Measurements from ENCODE around the gene TTYH3. TPM values are rescaled to one million over a fixed set of nuclear protein-coding genes. Genes with fewer than 3 reads are reported as not detected.
A peak's percentile ranks its signal among the peaks of the same experiment; 100 is the strongest.

TTYH3 gene
- total and polyA plus RNA-seq, 2 of the 13 experiments (the other 11 are each of a cell fraction or from before 2014, with no cell fraction given), result 26.3 to 50.0 TPM

GRCh38 chr7:2709553-2710285, 77.9 kb downstream of the TTYH3 start (continued):
- peak; percentile 75; the same call in 1 of the 2 replicates for TF ChIP-seq BCL3 (CRISPR knock-in tag; IDR thresholded peaks at IDR 0.05)
- no peak for TF ChIP-seq ZNF276 (CRISPR knock-in tag; IDR thresholded peaks at IDR 0.05; ENCODE audit: low read depth)
- TF ChIP-seq PRDM10 (CRISPR knock-in tag; IDR thresholded peaks at IDR 0.05; ENCODE audit: low read depth), result peak; percentile 44; the same call in 1 of the 2 replicates
- 0 out of 2 replicates have a peak, but pooled peaks have one; percentile 69 for TF ChIP-seq TSC22D2 (CRISPR knock-in tag; IDR thresholded peaks at IDR 0.05; ENCODE audit: borderline replicate concordance)
- TF ChIP-seq MXD4 (CRISPR knock-in tag; IDR thresholded peaks at IDR 0.05), result 0 out of 2 replicates have a peak, but pooled peaks have one; percentile 68
- 0 out of 2 replicates have a peak, but pooled peaks have one; percentile 63 for TF ChIP-seq ZBTB26 (CRISPR knock-in tag; IDR thresholded peaks at IDR 0.05; ENCODE audit: borderline replicate concordance)
- TF ChIP-seq JARID2 (CRISPR knock-in tag; IDR thresholded peaks at IDR 0.05; ENCODE audit: insufficient replicate concordance), result peak; percentile 60
- TF ChIP-seq ZNF282 (IDR thresholded peaks at IDR 0.05; ENCODE audit: partially characterized antibody), result no peak
- TF ChIP-seq ZNF709 (CRISPR knock-in tag; IDR thresholded peaks at IDR 0.05), result no peak
- no peak for TF ChIP-seq ZNF138 (CRISPR knock-in tag; IDR thresholded peaks at IDR 0.05; ENCODE audit: low read depth)
- TF ChIP-seq ZNF616 (CRISPR knock-in tag; IDR thresholded peaks at IDR 0.05; ENCODE audit: low read depth), result no peak
- no peak for TF ChIP-seq ZNF552 (CRISPR knock-in tag; IDR thresholded peaks at IDR 0.05; ENCODE audit: borderline replicate concordance)
- peak; percentile 30; the same call in 1 of the 2 replicates for TF ChIP-seq FOXO1 (CRISPR knock-in tag; IDR thresholded peaks at IDR 0.05)
- peak; percentile 47; the same call in 1 of the 2 replicates for TF ChIP-seq RNF2 (conservative IDR thresholded peaks at IDR 0.05; ENCODE audit: low read depth)
- TF ChIP-seq NRL (CRISPR knock-in tag; IDR thresholded peaks at IDR 0.05; ENCODE audit: borderline replicate concordance), result peak; percentile 21; the same call in 1 of the 2 replicates
- no peak for TF ChIP-seq ATAD3A (CRISPR knock-in tag; IDR thresholded peaks at IDR 0.05)
- TF ChIP-seq PHF20 (CRISPR knock-in tag; IDR thresholded peaks at IDR 0.05), result 0 out of 2 replicates have a peak, but pooled peaks have one; percentile 28
- TF ChIP-seq HINFP (CRISPR knock-in tag; IDR thresholded peaks at IDR 0.05; ENCODE audit: low read depth), result no peak
- TF ChIP-seq DMAP1 (CRISPR knock-in tag; IDR thresholded peaks at IDR 0.05), result peak; percentile 16; the same call in 1 of the 2 replicates

Data from HepG2 (cell line).